ENCODE data around the gene ARAP1.

The ARAP1 gene

DNA sequence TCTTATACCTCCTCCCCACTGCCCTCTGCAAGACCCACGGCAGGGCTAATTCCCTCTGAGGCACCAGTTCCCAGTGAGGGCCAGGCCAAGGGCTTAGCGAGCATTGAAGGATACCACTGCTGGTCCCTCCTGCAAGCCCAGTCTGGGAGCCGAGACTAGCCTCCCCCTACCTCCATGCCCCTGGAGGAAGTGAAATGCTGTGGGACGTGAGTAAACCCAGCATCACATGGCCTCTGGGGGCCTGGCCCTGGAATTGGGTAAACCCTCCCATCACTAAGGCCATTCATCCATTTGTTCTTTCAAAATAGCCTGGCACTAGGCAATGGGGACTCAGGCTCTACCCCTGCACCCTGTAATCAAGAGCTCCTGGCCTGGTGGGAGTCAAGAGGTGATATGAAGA, 24.7 kb downstream of the ARAP1 start:
- TF ChIP-seq, protein P1, sequence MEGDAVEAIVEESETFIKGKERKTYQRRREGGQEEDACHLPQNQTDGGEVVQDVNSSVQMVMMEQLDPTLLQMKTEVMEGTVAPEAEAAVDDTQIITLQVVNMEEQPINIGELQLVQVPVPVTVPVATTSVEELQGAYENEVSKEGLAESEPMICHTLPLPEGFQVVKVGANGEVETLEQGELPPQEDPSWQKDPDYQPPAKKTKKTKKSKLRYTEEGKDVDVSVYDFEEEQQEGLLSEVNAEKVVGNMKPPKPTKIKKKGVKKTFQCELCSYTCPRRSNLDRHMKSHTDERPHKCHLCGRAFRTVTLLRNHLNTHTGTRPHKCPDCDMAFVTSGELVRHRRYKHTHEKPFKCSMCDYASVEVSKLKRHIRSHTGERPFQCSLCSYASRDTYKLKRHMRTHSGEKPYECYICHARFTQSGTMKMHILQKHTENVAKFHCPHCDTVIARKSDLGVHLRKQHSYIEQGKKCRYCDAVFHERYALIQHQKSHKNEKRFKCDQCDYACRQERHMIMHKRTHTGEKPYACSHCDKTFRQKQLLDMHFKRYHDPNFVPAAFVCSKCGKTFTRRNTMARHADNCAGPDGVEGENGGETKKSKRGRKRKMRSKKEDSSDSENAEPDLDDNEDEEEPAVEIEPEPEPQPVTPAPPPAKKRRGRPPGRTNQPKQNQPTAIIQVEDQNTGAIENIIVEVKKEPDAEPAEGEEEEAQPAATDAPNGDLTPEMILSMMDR (IDR thresholded peaks at IDR 0.05; ENCODE audit: insufficient read depth, low read length, poor library complexity, severe bottlenecking), result no peak
- DNase-seq (ENCODE audit: extremely low read depth, insufficient read length), result no peak
- no peaks in the 10 kb centered on the region for H3K27me3 ChIP-seq (replicated peaks; ENCODE audit: control insufficient read depth, insufficient read depth, low read length)
- peaks cover 9% of the 10 kb centered on the region for H3K36me3 ChIP-seq (ENCODE audit: control insufficient read depth, insufficient read depth, low read length)
- H3K4me3 ChIP-seq (replicated peaks; ENCODE audit: low read depth, low read length), result no peak overlapping the region

DNA sequence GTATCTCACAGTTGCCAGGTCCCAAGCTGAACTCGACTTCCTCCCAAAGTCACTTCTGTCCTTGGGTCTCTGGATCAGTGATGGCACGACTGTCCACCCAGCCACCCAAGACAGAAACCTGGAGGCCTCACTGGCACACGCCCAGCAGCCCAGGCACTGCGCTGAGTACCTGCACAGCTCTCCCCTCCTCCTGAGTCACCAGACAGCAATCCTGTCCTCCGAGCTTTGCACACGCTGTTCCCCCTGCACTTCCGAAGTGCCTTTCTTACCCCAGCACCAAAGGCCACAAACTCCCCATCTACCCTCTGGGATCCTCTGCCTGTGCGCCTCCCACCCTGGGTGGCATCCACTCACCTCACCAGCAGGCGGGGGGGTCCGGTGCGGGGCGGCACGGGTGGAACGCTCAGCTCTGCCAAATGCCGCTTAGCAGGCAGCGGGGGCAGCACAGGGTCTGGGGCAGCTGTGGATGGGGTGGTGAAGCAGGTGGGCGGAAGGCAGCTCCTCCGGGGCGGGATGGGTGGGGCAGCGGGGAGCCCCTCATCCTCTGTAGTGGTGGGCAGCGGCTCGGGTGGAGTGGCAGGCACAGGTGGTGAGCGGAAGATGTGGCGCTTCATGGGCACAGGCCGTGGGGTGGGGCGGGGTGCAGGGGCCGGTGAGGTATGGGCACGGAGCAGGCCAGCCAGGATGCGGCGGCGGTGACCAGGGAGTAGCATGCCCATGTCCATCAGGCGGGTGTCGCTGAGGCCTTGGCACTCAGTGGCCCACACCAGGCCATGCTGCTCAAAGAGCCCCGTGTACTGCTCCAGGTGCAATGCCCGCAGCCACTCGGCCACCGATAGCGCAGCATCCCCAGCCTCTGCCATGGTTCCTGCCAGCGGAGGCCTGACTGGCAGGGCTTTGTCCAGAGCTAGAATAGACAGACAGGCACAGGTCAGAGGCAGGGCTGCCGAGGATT, 25.7 kb downstream of the ARAP1 start:
- Histone ChIP-seq H3K4me3 (replicated peaks; ENCODE audit: low read depth, low read length) (no peak overlapping the region), H3K36me3 (ENCODE audit: control insufficient read depth, insufficient read depth, low read length) (peaks cover 4% of the 10 kb centered on the region), H3K27me3 (replicated peaks; ENCODE audit: control insufficient read depth, insufficient read depth, low read length) (no peaks in the 10 kb centered on the region)
- no peak for DNase-seq (ENCODE audit: extremely low read depth, insufficient read length)
- TF ChIP-seq, protein P1 (IDR thresholded peaks at IDR 0.05; ENCODE audit: insufficient read depth, low read length, poor library complexity, severe bottlenecking), result no peak

DNA sequence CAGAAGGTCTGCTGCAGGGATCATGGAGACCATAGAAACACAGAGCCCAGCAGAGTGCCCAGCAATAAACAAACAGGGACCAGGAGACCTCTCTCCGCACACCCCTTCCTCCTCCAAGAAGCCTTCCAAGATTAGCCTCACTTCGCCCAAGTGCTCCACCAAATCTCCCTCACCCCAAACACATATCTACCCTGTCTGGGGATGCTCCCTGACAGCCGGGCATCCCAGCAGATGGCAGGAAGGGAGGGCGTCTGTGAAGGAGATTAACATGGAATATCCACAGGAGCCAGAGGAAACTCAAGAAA, 26.5 kb downstream of the ARAP1 start:
- Histone ChIP-seq H3K36me3 (ENCODE audit: control insufficient read depth, insufficient read depth, low read length) (peaks cover 4% of the 10 kb centered on the region), H3K4me3 (replicated peaks; ENCODE audit: low read depth, low read length) (no peak overlapping the region), H3K27me3 (replicated peaks; ENCODE audit: control insufficient read depth, insufficient read depth, low read length) (no peaks in the 10 kb centered on the region)
- no peak for DNase-seq (ENCODE audit: extremely low read depth, insufficient read length)
- TF ChIP-seq, protein P1 (IDR thresholded peaks at IDR 0.05; ENCODE audit: insufficient read depth, low read length, poor library complexity, severe bottlenecking), result no peak

DNA sequence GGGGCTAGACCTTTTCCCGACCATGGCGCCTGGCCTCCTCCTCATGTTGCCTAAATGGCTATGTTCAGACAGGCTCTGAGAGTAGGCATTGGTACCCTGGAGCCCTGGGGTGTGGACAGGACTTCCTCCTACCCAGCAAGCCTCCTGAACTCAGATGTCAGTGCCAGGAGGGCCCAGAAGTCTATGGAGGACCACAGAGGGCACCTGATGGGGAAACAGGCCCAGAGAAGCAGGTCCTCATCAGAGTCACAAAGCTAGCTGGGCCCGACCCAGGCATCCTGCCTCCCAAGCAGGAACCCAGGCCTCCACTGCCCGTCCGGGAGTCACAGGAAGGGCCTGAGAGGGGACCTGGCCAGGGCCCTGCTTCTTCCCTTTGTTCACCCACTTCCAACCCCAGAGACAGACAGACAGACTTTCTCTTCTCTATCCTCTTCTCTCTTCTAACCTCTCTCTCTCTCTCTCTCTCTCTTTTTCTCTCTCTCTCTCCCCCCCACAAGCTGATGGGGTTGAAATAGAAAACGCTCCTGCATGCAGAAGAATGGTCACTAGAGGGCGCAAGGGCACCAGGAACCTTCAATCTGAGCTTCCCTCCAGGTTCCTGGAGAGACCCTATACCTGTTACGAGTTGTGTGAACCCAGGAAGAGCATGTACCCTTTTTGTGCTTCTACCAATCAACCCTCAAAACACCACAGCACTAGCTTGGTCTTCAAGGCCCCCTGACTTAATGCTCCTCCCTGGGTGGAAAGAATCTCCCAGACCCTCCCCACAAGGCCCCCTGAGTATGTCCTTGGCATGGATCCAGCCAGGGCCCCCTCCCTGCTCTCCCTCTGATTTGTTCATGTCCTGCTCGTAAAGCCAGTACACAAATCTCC, 27.1 kb downstream of the ARAP1 start:
- Histone ChIP-seq H3K4me3 (replicated peaks; ENCODE audit: low read depth, low read length) (no peak overlapping the region), H3K27me3 (replicated peaks; ENCODE audit: control insufficient read depth, insufficient read depth, low read length) (no peaks in the 10 kb centered on the region), H3K36me3 (ENCODE audit: control insufficient read depth, insufficient read depth, low read length) (peaks cover 4% of the 10 kb centered on the region)
- TF ChIP-seq, protein P1 (IDR thresholded peaks at IDR 0.05; ENCODE audit: insufficient read depth, low read length, poor library complexity, severe bottlenecking), result peak; percentile 76
- no peak for DNase-seq (ENCODE audit: extremely low read depth, insufficient read length)

DNA sequence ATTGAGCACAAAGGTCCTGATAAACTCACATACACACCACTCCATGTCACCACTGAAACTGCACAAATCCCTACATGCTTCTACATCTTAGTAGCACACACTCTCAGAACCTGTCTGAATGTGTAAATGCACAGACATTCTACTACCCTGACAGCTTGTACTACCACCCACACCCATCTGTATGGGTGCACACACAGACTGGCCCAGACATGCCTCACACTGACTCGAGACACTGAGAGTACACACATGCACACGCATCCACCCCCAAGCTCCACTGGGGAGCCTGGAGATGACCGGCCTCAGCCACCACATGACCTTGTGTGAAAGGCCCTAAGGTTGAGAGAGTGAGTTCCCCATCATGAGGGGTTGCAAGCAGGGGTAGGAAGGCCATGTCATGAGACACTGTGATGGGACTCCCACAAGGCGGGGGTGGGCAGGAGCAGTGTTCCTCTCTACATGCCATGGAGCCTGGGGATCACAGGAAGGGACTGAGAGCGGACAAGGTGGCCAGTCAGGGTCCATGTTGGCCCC, 28.1 kb downstream of the ARAP1 start:
- H3K27me3 ChIP-seq (replicated peaks; ENCODE audit: control insufficient read depth, insufficient read depth, low read length), result no peaks in the 10 kb centered on the region
- no peak for DNase-seq (ENCODE audit: extremely low read depth, insufficient read length)
- H3K4me3 ChIP-seq (replicated peaks; ENCODE audit: low read depth, low read length), result no peak overlapping the region
- TF ChIP-seq, protein P1 (IDR thresholded peaks at IDR 0.05; ENCODE audit: insufficient read depth, low read length, poor library complexity, severe bottlenecking), result no peak
- H3K36me3 ChIP-seq (ENCODE audit: control insufficient read depth, insufficient read depth, low read length), result peaks cover 6% of the 10 kb centered on the region

Measured in GM06990 (cell line).